ENCODE results near the gene ASB2.

DNA sequence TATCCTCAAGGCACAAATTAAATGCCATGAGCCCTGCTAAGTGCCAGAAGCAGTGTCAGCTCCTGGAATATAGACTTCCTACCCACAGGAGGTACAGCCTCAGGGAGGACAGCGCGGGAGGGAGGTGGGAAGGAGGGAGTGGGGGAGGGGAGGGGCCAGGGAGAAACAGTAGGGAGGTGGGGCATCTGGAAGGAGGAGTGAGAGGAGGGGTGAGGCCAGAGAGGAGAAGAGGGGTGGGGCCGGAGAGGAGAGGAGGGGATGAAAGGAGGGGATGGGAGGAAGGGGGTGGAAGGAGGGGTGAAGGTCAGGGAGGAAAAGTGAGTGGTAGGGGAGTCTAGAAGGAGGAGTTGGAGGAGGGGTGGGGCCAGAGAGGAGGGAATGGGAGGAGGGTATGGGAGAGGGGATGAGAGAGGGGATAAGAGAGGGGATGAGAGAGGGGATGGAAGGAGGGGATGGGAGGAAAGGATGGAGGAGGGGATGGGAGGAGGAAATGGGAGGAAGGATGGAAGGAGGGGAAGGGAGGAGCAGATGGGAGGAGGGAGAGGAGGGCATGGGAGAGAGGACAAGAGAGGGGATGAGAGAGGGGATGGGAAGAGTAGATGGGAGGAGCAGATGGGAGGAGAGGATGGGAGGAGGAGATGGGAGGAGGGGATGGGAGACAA, 11.6 kb upstream of the ASB2 start:
- TF ChIP-seq, protein P1, sequence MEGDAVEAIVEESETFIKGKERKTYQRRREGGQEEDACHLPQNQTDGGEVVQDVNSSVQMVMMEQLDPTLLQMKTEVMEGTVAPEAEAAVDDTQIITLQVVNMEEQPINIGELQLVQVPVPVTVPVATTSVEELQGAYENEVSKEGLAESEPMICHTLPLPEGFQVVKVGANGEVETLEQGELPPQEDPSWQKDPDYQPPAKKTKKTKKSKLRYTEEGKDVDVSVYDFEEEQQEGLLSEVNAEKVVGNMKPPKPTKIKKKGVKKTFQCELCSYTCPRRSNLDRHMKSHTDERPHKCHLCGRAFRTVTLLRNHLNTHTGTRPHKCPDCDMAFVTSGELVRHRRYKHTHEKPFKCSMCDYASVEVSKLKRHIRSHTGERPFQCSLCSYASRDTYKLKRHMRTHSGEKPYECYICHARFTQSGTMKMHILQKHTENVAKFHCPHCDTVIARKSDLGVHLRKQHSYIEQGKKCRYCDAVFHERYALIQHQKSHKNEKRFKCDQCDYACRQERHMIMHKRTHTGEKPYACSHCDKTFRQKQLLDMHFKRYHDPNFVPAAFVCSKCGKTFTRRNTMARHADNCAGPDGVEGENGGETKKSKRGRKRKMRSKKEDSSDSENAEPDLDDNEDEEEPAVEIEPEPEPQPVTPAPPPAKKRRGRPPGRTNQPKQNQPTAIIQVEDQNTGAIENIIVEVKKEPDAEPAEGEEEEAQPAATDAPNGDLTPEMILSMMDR (conservative IDR thresholded peaks at IDR 0.05 in 1 of 2, IDR thresholded peaks at IDR 0.05 in 1 of 2; ENCODE audit: low read depth in 1 of 2, low read length in 2 of 2): no peak
- no peak for TF ChIP-seq EZH2 (IDR thresholded peaks at IDR 0.05; ENCODE audit: low read length, missing control alignments)
